Lung (tissue), 12 donors: Measurements from ENCODE around the gene MTA3. TPM values are rescaled to one million over a fixed set of nuclear protein-coding genes. Genes with fewer than 3 reads are reported as not detected.

Source experiments
- ATAC-seq: fragments of 200-7000 bp; cut with Tn5 transposase; one replicate; pipeline ENCODE4 v1.9.1; 2020; ENCODE audit warnings: moderate number of reproducible peaks; ENCODE audit not compliant: insufficient read depth, low FRiP score
- DNase-seq, 3 donors: peaks; one replicate each; pipeline ENCODE4 v3.0.0-alpha.2; 2013 to 2017
- H3K27ac ChIP-seq, 2 donors: one replicate each; pipeline ENCODE4 v1.5.1; 2013; ENCODE audit warnings: mild to moderate bottlenecking in 2 of 2, moderate library complexity in 2 of 2, control low read depth in 1 of 2, inconsistent platforms in 1 of 2, low read depth in 1 of 2, low read length in 1 of 2
- H3K27me3 ChIP-seq, 3 donors: one replicate each; pipeline ENCODE4 v1.5.1; 2013; ENCODE audit warnings: low read length in 2 of 3; ENCODE audit not compliant: control insufficient read depth in 3 of 3, insufficient read depth in 3 of 3
- H3K36me3 ChIP-seq, 4 donors: one replicate each; pipeline ENCODE4 v1.5.1; 2013; ENCODE audit warnings: low read length in 4 of 4, mild to moderate bottlenecking in 1 of 4, moderate library complexity in 1 of 4; ENCODE audit not compliant: control insufficient read depth in 4 of 4, insufficient read depth in 4 of 4
- H3K4me1 ChIP-seq, 5 donors: one replicate each; pipeline ENCODE4 v1.5.1; 2013; ENCODE audit warnings: low read length in 5 of 5, mild to moderate bottlenecking in 2 of 5, moderate library complexity in 1 of 5; ENCODE audit not compliant: control insufficient read depth in 5 of 5, insufficient read depth in 5 of 5
- H3K4me3 ChIP-seq: one replicate; pipeline ENCODE4 v1.5.1; 2013; ENCODE audit warnings: mild to moderate bottlenecking, control low read depth, moderate library complexity
- H3K9ac ChIP-seq, 2 donors: one replicate each; pipeline ENCODE4 v1.5.1; 2013; ENCODE audit warnings: low read length in 2 of 2, control low read depth in 1 of 2; ENCODE audit not compliant: insufficient read depth in 1 of 2
- H3K9me3 ChIP-seq, 4 donors: one replicate each; pipeline ENCODE4 v1.5.1; 2013; ENCODE audit warnings: low read length in 3 of 4, mild to moderate bottlenecking in 1 of 4, moderate library complexity in 1 of 4; ENCODE audit not compliant: control insufficient read depth in 4 of 4, insufficient read depth in 3 of 4
- WGBS, 2 donors: extraction: QIAGEN DNeasy Blood & Tissue Kit; methylation state at CpG; one replicate each; pipeline ENCODE4 v1.1.7; 2013; 5-methylcytosine and 5-hydroxymethylcytosine counted together
- polyA plus RNA-seq, 2 donors: library from polyadenylated mRNA; stranded (reverse); fragments of 200-250 nt; gene quantifications; one replicate each; pipeline ENCODE4 v1.2.1, GENCODE V29; 2013
- total RNA-seq, 2 donors: library from RNA; depleted of rRNA in 1 of 2; stranded (reverse); fragments of >200 nt in 1 of 2; gene quantifications; one replicate each; pipeline ENCODE4 v1.2.1, GENCODE V29; 2014 to 2021
- TF ChIP-seq, protein P1 (sequence below): IDR thresholded peaks from 2 replicates; pipeline ENCODE4 v1.5.1; 2012; ENCODE audit warnings: mild to moderate bottlenecking; ENCODE audit errors: control extremely low read depth, extremely low read depth
- donor health status: control.
- donor health status: control.
- donor health status: Bipolar disorder and iron deficiency.
- donor health status: healthy.
- donor health status: DM: yes; HTN: yes; CAD: no.

The MTA3 gene
- total and polyA plus RNA-seq, 4 donors: 9.2 to 65.8 (median 24.4) TPM

DNA sequence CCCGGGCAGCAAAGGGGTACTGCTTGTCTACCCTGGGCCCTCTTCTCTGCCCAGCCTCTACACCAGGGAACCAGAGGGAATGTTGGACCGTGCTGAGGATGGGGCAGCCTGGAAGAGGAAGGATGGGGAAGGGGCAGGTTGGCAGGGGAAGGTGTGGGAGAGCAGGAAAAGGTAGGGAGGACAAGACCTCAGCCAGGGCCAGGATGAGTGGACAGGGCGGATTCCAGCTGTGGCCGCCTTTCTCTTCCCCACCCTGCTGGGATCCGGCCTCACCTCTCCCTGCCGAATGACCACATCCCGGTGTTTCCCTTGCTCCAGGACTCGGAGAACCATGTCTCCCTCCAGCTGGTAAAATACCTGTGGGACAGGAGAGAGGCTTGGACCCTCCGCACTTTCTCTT, 215.1 kb downstream of the MTA3 start:
- peaks cover 0 to 2% (median under 1%) of the 10 kb centered on the region in 4 donors for H3K9me3 ChIP-seq
- TF ChIP-seq, protein P1, sequence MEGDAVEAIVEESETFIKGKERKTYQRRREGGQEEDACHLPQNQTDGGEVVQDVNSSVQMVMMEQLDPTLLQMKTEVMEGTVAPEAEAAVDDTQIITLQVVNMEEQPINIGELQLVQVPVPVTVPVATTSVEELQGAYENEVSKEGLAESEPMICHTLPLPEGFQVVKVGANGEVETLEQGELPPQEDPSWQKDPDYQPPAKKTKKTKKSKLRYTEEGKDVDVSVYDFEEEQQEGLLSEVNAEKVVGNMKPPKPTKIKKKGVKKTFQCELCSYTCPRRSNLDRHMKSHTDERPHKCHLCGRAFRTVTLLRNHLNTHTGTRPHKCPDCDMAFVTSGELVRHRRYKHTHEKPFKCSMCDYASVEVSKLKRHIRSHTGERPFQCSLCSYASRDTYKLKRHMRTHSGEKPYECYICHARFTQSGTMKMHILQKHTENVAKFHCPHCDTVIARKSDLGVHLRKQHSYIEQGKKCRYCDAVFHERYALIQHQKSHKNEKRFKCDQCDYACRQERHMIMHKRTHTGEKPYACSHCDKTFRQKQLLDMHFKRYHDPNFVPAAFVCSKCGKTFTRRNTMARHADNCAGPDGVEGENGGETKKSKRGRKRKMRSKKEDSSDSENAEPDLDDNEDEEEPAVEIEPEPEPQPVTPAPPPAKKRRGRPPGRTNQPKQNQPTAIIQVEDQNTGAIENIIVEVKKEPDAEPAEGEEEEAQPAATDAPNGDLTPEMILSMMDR: no peak
- no peak overlapping the region for H3K9ac ChIP-seq
- H3K36me3 ChIP-seq: peaks cover 0 to 36% (median 5%) of the 10 kb centered on the region in 4 donors
- no peak overlapping the region for H3K27ac ChIP-seq
- H3K27me3 ChIP-seq: no peaks in the 10 kb centered on the region
- no peak overlapping the region for H3K4me3 ChIP-seq
- no peak for ATAC-seq
- WGBS, 2 donors: 90 to 98% methylated on average over 9 of the region's 9 CpGs
- peak in 1 of 3 donors; percentile 6 for DNase-seq
- H3K4me1 ChIP-seq: no peaks in the 10 kb centered on the region

DNA sequence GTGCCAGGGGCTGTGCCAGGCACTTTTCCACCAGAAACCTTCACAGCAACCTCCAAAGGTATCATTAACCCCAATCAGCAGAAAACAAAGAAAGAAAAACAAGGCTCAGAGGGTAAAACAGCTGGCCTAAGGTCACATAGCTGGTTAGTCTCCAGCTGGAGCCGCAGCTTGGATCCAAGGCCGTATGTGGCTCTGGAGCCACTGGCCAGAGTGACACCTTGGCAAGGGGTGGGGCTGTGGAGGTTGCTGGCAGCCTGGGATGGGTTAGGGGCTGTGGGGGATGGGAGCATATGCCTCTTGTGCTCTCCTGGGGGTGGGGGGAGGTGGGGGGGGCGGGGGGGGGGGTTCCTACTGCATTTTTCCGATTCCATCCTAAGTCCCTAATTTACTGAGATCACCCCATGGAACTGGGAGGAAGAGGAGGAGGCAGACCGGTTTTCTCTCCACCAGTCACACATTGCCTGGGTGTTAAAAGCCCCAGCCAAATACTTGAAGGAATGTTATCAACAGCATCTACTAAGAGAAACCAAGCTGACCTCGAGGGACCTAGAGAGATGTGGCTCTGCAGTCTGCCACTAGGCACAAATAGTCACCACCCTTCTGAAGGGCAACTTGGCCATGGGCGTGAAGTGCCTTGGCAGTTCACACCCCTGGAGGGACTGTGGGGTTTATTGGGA, 215.9 kb downstream of the MTA3 start:
- Histone ChIP-seq H3K9ac (no peak overlapping the region), H3K27me3 (no peaks in the 10 kb centered on the region)
- no peak for ATAC-seq

DNA sequence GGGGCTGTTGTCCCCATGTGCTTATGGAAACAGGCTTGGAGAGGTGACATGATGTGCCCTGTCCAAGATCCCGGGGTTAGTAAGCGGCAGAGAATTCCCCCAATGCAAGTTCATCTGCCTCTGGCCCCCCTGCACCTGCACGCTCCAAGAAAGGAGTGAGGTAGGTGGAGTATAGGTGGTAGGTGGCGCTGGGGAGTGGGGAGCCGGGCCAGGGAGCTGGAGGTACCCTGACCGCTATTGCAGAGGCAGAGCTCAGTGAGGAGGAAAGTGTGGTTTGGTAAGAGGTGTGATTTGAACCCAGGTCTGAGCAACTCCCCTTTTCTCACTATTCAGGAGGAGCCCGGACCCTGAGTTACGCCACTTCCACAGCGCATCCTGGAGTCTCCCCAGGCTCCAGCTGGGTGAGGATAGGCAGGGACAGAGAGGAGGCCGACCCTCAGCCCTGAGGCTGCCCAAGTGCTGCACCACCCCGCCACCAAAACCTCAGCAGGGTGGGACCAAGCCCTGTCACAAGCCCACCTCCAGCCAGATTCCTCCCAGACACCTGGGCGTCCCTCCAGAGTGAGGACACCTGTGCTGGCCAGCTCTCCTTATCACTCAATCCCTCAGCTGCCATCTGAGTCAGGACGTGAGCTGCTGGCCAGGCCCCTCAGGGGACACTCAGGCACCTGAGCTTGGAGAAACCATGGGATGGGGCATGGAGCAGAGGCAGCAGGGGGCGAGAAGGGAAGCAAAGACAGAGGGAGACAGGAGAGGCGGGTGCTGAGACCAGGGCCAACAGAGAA, 218.3 kb downstream of the MTA3 start:
- DNase-seq (peak in 1 of 3 donors; percentile 9), ATAC-seq (no peak)
- no peak overlapping the region for H3K4me3 ChIP-seq
- no peak overlapping the region for H3K9ac ChIP-seq
- H3K27me3 ChIP-seq: no peaks in the 10 kb centered on the region
- H3K36me3 ChIP-seq: peaks cover 0 to 32% (median 2%) of the 10 kb centered on the region in 4 donors
- peaks cover 0 to 2% (median 0%) of the 10 kb centered on the region in 4 donors for H3K9me3 ChIP-seq
- 86 to 90% methylated on average over 15 of the region's 15 CpGs for whole genome bisulfite sequencing, 2 donors
- TF ChIP-seq, protein P1: no peak
- H3K27ac ChIP-seq: no peak overlapping the region
- peaks cover 0 to 15% (median 11%) of the 10 kb centered on the region in 5 donors for H3K4me1 ChIP-seq

More for the DNA sequence above, 215.9 kb downstream of the MTA3 start:
- Histone ChIP-seq H3K27ac (no peak overlapping the region), H3K9me3 (peaks cover 0 to 2% (median under 1%) of the 10 kb centered on the region in 4 donors), H3K4me1 (no peaks in the 10 kb centered on the region), H3K4me3 (no peak overlapping the region), H3K36me3 (peaks cover 0 to 36% (median 3%) of the 10 kb centered on the region in 4 donors)
- TF ChIP-seq, protein P1: no peak
- DNase-seq: peak in 1 of 3 donors; percentile 6
- 78 to 94% methylated on average over 6 to 7 of the region's 7 CpGs for WGBS, 2 donors
